Skin epidermis (tissue), 12 donors: ENCODE data around the gene NUCKS1.

Experiments used
- H3K27ac ChIP-seq, 21 experiments: fragments of 200-600 bp; sonication (generic) in 11 of 21; one replicate each; pipeline ENCODE4 v1.5.0; 2020; ENCODE audit warnings: mild to moderate bottlenecking in 3 of 21, inconsistent platforms in 2 of 21, moderate library complexity in 2 of 21
- H3K4me3 ChIP-seq, 7 experiments: fragments of 200-600 bp; sonication (generic) in 2 of 7; one replicate each; pipeline ENCODE4 v1.5.0; 2020; ENCODE audit warnings: inconsistent platforms in 2 of 7, mild to moderate bottlenecking in 2 of 7, moderate library complexity in 1 of 7

The NUCKS1 gene

DNA sequence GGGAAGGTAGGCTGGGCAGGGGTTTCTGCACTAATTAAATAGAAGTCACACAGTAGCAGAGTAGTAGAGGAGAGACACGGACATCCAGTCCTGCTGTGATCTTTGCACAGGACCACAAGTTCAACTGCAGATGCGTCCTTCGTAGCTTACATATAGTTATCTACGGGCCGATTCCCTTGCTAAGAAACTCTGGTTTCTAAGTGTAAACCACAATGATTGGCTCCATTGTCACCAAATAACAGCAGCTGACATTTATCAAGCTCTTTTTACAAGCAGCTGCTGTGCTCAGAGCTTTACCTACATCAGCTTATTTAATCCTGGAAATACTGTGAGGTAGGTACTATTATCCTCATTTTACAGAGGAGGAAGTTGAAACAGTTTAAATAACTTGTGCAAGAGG is 72.8 kb downstream of the NUCKS1 start:
- Histone ChIP-seq H3K27ac (no peak overlapping the region), H3K4me3 (no peak overlapping the region)

GRCh38 chr1:205676597-205676996 is 73.4 kb downstream of the NUCKS1 start:
- Histone ChIP-seq H3K4me3 (no peak overlapping the region), H3K27ac (no peak overlapping the region)

GRCh38 chr1:205676002-205676401 is 74.0 kb downstream of the NUCKS1 start:
- no peak overlapping the region for H3K27ac ChIP-seq
- no peak overlapping the region for H3K4me3 ChIP-seq

DNA sequence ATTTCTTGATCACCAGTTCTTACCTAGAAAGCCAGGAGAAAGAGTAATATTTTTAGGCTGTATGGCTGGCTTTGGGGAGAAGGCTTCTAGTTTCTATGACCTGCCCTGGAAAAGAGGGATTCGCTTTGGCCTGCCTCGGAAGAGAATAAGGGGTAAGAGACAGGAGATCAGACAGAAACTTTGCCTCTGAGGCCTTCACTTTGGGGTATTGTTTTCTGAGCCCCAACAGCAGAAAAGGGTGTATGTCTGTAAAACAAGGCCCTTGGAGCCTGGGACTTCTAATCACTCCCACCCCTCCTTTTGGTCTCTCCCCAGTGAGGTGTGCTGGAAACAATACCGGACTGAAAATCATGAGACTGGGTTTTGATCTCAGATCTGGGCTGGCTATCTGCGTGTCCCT is 74.7 kb downstream of the NUCKS1 start:
- H3K27ac ChIP-seq, result no peak overlapping the region

GRCh38 chr1:205672970-205673369 is 77.0 kb downstream of the NUCKS1 start:
- H3K27ac ChIP-seq, result no peak overlapping the region
- no peak overlapping the region for H3K4me3 ChIP-seq

More for the DNA sequence above, 74.7 kb downstream of the NUCKS1 start:
- H3K4me3 ChIP-seq, result no peak overlapping the region

DNA sequence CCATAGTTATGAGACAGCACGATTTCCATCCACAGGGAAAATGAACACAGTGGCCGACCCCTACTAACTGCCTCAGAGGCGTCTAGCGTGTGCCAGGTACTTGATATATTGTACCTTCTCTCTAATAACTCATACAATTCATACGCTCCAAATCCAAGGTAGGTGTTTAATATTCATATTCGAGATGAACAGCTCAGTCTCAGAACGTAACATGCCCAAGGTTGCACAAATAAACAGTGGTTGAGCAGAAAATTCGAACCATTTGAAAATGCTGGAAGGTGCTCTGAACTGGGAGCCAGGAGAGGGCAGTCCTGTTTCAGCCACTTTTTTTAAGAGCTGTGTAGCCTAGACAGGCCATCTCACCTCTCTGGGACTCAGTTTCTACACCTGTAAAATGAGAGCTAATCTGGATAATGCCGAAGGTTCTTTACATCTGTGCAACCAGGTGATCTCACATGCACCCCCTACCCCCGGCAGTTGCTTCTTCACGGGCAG is 77.5 kb downstream of the NUCKS1 start:
- Histone ChIP-seq H3K4me3 (no peak overlapping the region), H3K27ac (no peak overlapping the region)

DNA sequence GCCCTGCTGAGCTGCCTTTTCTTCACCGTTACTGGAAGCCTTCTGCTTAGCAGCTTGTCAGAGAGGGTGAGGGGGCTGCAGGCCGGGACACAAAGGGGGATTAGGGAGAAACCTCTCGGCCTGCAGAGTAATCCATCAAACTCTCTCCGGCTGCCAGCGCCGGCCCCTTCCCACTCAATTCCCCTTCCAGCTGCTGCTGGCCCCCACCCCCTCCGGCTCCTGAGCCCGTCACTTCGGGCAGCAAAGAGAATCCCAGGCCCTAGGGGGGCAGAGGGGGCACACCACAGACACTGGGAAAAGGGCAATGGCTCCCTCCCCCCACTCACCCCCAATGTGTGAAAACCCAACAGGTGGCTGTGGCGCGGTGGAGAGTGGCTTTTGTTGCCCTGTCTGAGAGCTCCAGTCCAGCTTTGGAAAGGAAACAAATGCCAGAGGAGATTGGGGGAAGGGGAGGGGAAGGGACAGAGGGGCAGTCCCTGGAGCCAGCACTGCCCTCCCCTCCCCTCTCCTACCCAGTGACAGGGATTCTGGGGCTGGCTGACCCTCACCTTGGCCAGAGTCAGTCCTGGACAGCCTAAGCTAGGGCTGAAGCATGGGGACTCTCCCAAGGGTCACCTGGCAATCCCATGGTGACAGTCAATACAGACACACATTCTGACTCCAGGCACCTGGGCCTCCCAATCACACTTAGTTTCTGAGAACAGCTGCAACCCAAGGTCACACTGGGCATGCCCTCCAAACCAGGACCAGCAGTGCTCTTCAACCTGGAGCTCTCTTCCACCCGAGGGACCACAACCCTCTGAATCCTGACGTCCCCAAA is 79.2 kb downstream of the NUCKS1 start:
- no peak overlapping the region for H3K4me3 ChIP-seq
- no peak overlapping the region for H3K27ac ChIP-seq

DNA sequence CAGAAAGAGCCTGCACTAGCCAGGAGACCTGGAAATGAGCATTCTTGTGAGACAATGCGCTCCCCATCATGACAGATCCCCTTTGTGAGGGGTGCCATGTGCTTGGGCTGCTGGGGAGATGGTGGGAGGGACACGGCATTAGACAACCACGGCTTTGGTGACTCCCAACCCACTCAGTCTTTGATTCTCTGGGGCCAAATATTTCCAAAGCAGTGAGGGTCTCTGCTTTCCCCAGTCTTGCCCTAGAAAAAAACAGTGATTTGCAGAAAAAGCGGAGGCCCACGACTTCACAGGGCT is 79.9 kb downstream of the NUCKS1 start:
- H3K4me3 ChIP-seq, result no peak overlapping the region
- no peak overlapping the region for H3K27ac ChIP-seq

- Histone ChIP-seq H3K27ac (peak overlapping the region in 3 of 21 experiments; percentile 4 to 16 (median 5)), H3K4me3 (no peak overlapping the region)
Observed at GRCh38 chr1:205669341-205670149, 80.4 kb downstream of the NUCKS1 start.

GRCh38 chr1:205668951-205669340 is 81.0 kb downstream of the NUCKS1 start:
- Histone ChIP-seq H3K4me3 (no peak overlapping the region), H3K27ac (peak overlapping the region in 1 of 21 experiments; percentile 5)

GRCh38 chr1:205667909-205668643 is 81.9 kb downstream of the NUCKS1 start:
- no peak overlapping the region for H3K4me3 ChIP-seq
- no peak overlapping the region for H3K27ac ChIP-seq

DNA sequence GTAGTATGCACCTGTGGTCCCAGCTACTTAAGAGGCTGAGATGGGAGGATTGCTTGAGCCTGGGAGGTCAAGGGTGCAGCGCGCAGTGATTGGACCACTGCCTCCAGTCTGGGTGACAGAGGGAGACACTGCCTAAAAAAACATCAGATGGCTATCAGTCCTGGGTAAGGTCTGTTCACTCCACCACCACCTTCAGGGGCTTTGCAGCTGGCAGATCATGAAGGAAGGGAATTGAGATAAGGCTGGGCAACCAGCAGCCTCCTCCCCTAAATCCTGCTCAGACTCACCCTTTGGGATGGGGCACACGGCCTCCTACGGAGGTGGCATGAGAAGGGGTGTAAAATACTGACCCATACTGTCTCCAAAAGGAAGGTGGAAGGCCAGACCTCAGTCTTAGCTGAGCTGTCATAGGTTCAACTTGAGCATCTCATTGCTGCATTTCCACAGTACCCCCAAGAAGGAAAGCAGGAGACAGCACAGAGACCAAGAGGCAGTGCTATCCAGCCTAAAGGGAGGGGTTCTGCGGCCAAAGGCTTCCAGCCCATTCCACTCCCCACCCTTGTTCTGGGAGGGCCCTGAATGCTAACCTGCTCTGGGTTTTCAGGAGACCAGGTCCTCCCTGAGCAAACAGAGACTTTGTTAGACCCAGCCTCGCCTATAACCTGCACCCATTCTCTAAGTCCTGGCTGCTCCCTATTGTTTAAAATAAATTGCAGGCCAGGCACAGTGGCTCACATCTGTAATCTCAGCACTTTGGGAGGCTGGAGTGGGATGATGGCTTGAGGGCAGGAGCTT is 83.4 kb downstream of the NUCKS1 start:
- Histone ChIP-seq H3K4me3 (no peak overlapping the region), H3K27ac (no peak overlapping the region)

DNA sequence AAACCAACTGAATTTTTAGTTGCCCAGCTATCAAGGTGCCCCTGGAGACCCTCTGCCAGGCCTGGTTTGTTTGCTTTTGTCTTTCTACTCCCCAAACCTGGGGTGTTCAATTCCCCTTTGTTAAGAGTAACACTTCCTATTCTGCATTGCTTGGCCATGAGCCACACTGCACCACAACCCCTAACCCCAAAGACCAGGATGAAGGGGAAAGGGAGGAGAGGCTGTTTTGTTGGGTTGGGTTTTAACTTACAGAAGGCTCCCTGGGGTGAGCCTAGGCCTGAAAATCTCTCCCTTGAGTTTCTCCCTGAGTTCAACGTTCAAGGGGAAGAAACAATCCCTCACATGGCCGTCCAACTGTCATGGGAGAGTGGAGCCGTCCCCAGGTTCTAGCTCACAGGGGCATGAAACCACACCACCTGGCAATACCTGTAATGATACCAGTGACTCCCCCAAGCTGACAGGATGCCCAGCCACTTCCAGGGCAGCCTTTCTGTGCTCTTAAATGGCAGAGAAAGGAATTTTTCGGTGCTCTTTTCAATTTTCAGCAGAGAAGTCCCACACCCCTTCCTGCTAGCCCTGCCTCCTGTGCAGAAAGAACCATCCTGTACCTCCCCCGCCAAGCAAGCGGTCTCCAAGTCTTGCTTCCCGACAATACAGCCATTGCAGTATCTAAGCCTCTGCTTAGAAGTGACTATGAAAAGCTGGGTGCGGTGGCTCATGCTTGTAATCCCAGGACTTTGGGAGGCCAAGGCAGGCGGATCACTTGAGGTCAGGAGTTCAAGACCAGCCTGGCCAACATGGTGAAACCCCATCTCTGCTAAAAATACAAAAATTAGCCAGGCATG is 84.6 kb downstream of the NUCKS1 start:
- Histone ChIP-seq H3K4me3 (no peak overlapping the region), H3K27ac (peak overlapping the region in 1 of 21 experiments; percentile 5)

GRCh38 chr1:205664399-205665017 is 85.5 kb downstream of the NUCKS1 start:
- H3K27ac ChIP-seq, result no peak overlapping the region
- H3K4me3 ChIP-seq, result no peak overlapping the region

GRCh38 chr1:205663286-205663936 is 86.6 kb downstream of the NUCKS1 start:
- Histone ChIP-seq H3K27ac (no peak overlapping the region), H3K4me3 (no peak overlapping the region)
